Calu3 (cell line): Measurements from ENCODE around the gene GNLY. TPM values are rescaled to one million over a fixed set of nuclear protein-coding genes. Genes with fewer than 3 reads are reported as not detected.

Experiments
- BruUV-seq: library from RNA; stranded (reverse); fragments of 400-500 nt; replicated peaks from 2 replicates; lab custom pipeline; 2021; lab: Mats Ljungman, UMichigan
- CTCF ChIA-PET: fragments of 300-600 bp; sonication (Branson Sonifier 250); formaldehyde crosslinking; loops from one replicate; lab custom pipeline; 2022; ENCODE audit warnings: antibody characterized with exemption; lab: Charles Lee
- DNase-seq: peaks from one replicate; pipeline ENCODE4 v3.0.0; 2022
- H3K27ac Mint-ChIP-seq: one replicate; pipeline ENCODE4 v1.8.0; 2022; ENCODE audit warnings: mixed read lengths; ENCODE audit not compliant: unreplicated experiment
- H3K27me3 Mint-ChIP-seq: one replicate; pipeline ENCODE4 v1.8.0; 2022; ENCODE audit warnings: mixed read lengths; ENCODE audit not compliant: unreplicated experiment
- H3K36me3 Mint-ChIP-seq: one replicate; pipeline ENCODE4 v1.8.0; 2022; ENCODE audit warnings: mild to moderate bottlenecking, moderate library complexity, mixed read lengths; ENCODE audit not compliant: insufficient read depth, unreplicated experiment
- H3K4me1 Mint-ChIP-seq: one replicate; pipeline ENCODE4 v1.8.0; 2022; ENCODE audit warnings: mild to moderate bottlenecking, low read depth, mixed read lengths; ENCODE audit not compliant: unreplicated experiment
- H3K4me3 Mint-ChIP-seq: one replicate; pipeline ENCODE4 v1.8.0; 2022; ENCODE audit warnings: mild to moderate bottlenecking, low read depth, moderate library complexity, mixed read lengths; ENCODE audit not compliant: unreplicated experiment
- H3K9me3 Mint-ChIP-seq: one replicate; pipeline ENCODE4 v1.8.0; 2022; ENCODE audit warnings: low read depth, mixed read lengths; ENCODE audit not compliant: unreplicated experiment
- intact Hi-C: fragments of 100-400 bp; cut with micrococcal nuclease; formaldehyde crosslinking; loops from one replicate; pipeline ENCODE4 v1.10.0; 2022; ENCODE audit not compliant: unreplicated experiment
- total RNA-seq: library from RNA; stranded (reverse); gene quantifications from 2 replicates; pipeline ENCODE4 v1.2.3, GENCODE V29; 2022
- TF ChIP-seq, protein P1 (sequence below): fragments of 200-600 bp; IDR thresholded peaks from one replicate; pipeline ENCODE4 v1.8.0; 2022; ENCODE audit warnings: antibody characterized with exemption; ENCODE audit not compliant: unreplicated experiment

The GNLY gene
- total RNA-seq, 1 experiment from 2014 or later: not detected

DNA sequence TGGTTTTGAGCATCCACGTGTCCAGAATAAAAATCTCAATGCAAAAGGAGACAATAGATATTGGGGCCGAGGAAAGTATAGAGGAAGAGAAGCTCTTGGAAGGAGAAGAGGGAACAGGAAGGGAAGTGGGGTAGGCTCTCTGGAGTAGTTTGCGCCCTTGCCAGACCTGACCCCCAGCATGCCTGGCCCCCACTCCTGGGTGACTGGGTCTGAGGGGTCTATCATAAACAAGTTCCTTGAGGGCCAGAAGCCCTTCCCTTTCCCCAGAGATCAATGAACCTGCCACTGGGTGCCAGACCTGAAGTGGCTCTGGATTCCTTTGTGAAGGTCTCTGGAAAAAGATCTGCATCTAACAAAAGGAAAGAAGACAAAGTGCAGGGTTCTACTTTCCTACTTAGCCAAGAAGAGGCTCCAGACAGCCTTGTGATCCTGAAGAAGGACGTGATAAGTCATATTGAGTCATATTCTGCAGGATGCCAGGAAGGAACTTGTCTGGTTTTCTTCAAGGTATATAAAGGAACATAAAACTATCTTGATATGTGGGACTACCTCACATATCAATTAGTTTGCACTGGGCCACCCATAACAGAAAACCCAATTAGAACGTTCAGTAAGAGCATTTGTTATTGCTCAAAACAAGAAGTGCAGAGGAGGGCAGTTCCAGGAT lies 40.9 kb downstream of the GNLY start:
- TF ChIP-seq, protein P1, sequence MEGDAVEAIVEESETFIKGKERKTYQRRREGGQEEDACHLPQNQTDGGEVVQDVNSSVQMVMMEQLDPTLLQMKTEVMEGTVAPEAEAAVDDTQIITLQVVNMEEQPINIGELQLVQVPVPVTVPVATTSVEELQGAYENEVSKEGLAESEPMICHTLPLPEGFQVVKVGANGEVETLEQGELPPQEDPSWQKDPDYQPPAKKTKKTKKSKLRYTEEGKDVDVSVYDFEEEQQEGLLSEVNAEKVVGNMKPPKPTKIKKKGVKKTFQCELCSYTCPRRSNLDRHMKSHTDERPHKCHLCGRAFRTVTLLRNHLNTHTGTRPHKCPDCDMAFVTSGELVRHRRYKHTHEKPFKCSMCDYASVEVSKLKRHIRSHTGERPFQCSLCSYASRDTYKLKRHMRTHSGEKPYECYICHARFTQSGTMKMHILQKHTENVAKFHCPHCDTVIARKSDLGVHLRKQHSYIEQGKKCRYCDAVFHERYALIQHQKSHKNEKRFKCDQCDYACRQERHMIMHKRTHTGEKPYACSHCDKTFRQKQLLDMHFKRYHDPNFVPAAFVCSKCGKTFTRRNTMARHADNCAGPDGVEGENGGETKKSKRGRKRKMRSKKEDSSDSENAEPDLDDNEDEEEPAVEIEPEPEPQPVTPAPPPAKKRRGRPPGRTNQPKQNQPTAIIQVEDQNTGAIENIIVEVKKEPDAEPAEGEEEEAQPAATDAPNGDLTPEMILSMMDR: no peak
- BruUV-seq: no TSS peak
- Mint-ChIP-seq H3K4me3 (no peak overlapping the region), H3K4me1 (no peaks in the 10 kb centered on the region), H3K36me3 (no peaks in the 10 kb centered on the region), H3K9me3 (no peaks in the 10 kb centered on the region), H3K27me3 (no peaks in the 10 kb centered on the region), H3K27ac (no peak overlapping the region)
- intact Hi-C loops: no loop called here
- CTCF ChIA-PET: no interaction called here
- DNase-seq: no peak

DNA sequence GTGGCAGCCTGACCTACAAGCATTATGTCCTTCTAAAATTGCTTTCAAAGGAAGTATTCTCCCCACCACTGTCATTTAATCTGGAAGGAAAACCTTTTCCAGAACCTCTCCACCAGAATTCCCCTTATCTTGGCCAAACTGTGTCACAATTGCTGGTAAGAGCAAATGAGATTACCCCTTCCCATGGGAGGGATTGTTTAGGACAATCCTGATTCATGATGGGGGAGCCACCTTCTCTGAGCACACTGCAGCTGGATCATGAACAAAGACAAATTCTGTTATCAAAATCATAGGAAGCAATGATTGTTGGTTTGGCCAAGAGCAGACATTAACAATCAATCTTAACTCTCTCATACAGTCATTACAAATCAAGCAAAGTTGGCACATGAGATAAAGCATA lies 41.5 kb downstream of the GNLY start:
- Mint-ChIP-seq H3K4me1 (peaks cover 1% of the 10 kb centered on the region), H3K27me3 (no peaks in the 10 kb centered on the region), H3K4me3 (no peak overlapping the region), H3K9me3 (no peaks in the 10 kb centered on the region), H3K36me3 (no peaks in the 10 kb centered on the region), H3K27ac (no peak overlapping the region)
- CTCF ChIA-PET: no interaction called here
- TF ChIP-seq, protein P1: no peak
- BruUV-seq: no TSS peak
- intact Hi-C loops: no loop called here
- DNase-seq: no peak

DNA sequence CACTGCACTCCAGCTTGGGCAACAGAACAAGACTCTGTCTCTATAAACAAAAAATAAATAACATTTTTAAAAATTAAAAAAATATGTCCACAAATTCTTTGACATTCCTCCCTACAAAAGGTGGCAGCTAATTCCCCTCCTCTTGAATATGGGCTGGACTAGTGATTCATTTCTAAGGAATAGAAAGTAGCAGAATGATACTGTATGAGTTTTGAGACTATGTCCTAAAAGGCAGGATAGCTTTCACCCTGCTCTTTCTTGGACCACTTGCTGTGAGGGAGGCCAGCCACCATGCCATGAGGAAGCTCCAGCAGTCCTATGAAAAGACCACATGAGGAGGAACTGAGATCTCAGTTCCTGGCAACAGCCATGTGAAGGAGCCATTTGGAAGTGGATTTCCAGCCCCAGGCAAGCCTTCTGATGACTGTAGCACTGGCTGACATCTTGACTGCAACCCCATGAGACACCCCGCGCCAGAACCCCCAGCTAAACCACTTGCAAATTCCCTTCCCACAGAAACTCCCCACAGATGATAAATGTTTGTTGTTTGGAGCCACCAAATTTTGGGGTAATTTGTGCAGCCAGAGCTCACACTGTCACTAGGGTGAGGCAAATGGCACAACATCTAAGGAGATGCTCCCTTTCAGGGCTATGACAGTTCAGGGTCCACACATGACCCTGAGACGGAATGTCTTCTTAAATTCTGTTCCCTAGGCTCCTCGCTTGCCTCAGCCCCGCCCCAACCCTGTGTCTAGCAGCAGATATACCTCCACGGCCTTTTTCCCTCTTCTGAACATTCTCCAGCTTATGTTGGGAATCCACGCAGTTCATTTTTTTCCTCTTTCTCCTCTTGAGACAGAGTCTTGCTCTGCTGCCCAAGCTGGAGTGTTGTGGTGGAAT lies 42.5 kb downstream of the GNLY start:
- no peaks in the 10 kb centered on the region for H3K27me3 Mint-ChIP-seq
- no TSS peak for BruUV-seq
- H3K27ac Mint-ChIP-seq: no peak overlapping the region
- peaks cover 11% of the 10 kb centered on the region for H3K4me1 Mint-ChIP-seq
- peaks cover 4% of the 10 kb centered on the region for H3K36me3 Mint-ChIP-seq
- TF ChIP-seq, protein P1: no peak
- no peak for DNase-seq
- CTCF ChIA-PET: interaction anchor here (0.8 to 1.6 kb wide), 2 partner anchors 13 to 14 kb away, joined by 3 read pairs; no protein-coding TSS in a partner anchor
- no peaks in the 10 kb centered on the region for H3K9me3 Mint-ChIP-seq
- intact Hi-C loops: no loop called here
- no peak overlapping the region for H3K4me3 Mint-ChIP-seq

DNA sequence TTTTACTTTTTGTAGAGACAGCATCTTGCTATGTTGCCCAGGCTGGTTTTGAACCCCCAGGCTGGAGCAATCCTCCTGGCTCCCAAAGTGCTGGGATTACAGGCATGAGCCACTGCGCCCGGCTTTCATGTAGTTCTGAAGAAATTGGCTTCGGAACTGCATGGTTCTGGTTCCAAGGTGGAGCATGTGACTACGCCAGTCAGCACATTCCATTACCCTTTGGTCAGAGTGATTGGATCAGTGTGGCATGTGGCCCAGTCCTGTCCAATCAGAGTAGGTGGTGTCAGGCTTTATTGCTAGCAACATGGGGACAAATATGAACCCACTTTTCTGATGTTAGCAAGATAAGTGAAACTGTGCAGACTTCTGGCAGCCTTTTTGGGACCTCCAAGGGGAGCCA lies 43.3 kb downstream of the GNLY start:
- intact Hi-C loops: no loop called here
- H3K9me3 Mint-ChIP-seq: no peaks in the 10 kb centered on the region
- no peak overlapping the region for H3K4me3 Mint-ChIP-seq
- BruUV-seq: no TSS peak
- TF ChIP-seq, protein P1: no peak
- H3K27ac Mint-ChIP-seq: no peak overlapping the region
- CTCF ChIA-PET: interaction anchor here (0.8 to 1.6 kb wide), 2 partner anchors 12 to 13 kb away, joined by 3 read pairs; no protein-coding TSS in a partner anchor
- no peaks in the 10 kb centered on the region for H3K27me3 Mint-ChIP-seq
- H3K36me3 Mint-ChIP-seq: peaks cover 12% of the 10 kb centered on the region
- DNase-seq: no peak
- H3K4me1 Mint-ChIP-seq: peaks cover 19% of the 10 kb centered on the region
